Heart left ventricle (tissue), 16 donors: ENCODE measurements around the gene FZR1. TPM values are rescaled to one million over a fixed set of nuclear protein-coding genes. Genes with fewer than 3 reads are reported as not detected.

ENCODE experiments used
- ATAC-seq, 4 donors: fragments of 200-7000 bp; cut with Tn5 transposase; one replicate each; pipeline ENCODE4 v1.9.1; 2020 to 2022; ENCODE audit warnings: moderate library complexity in 4 of 4, mild to moderate bottlenecking in 3 of 4, moderate number of reproducible peaks in 1 of 4
- DNase-seq, 5 donors: peaks; one replicate each; pipeline ENCODE4 v3.0.0-alpha.2; 2020
- H3K27ac ChIP-seq, 12 donors: fragments of 200-600 bp; sonication (generic) in 4 of 12; one replicate each; pipeline versions ENCODE4 v1.5.0 to v1.8.0; 2016 to 2022; ENCODE audit warnings: mild to moderate bottlenecking in 2 of 12
- H3K27me3 ChIP-seq, 9 donors: fragments of 200-600 bp; sonication (generic) in 2 of 9; one replicate each; pipeline versions ENCODE4 v1.5.1 to v1.8.0; 2016 to 2022; ENCODE audit warnings: mild to moderate bottlenecking in 3 of 9
- H3K36me3 ChIP-seq, 9 donors: fragments of 200-600 bp; sonication (generic) in 2 of 9; one replicate each; pipeline versions ENCODE4 v1.5.0 to v1.8.0; 2018 to 2022; ENCODE audit warnings: mild to moderate bottlenecking in 2 of 9
- H3K4me1 ChIP-seq, 12 donors: fragments of 200-600 bp; sonication (generic) in 4 of 12; one replicate each; pipeline versions ENCODE4 v1.5.0 to v1.8.0; 2016 to 2022; ENCODE audit warnings: mild to moderate bottlenecking in 3 of 12
- H3K4me3 ChIP-seq, 12 donors: fragments of 200-600 bp; sonication (generic) in 4 of 12; one replicate each; pipeline versions ENCODE4 v1.5.0 to v1.8.0; 2017 to 2022; ENCODE audit warnings: mild to moderate bottlenecking in 9 of 12, moderate library complexity in 4 of 12
- H3K9me3 ChIP-seq, 12 donors: fragments of 200-600 bp; sonication (generic) in 4 of 12; one replicate each; pipeline versions ENCODE4 v1.5.0 to v1.8.0; 2016 to 2022; ENCODE audit warnings: mild to moderate bottlenecking in 1 of 12
- POLR2A ChIP-seq, 2 donors: fragments of 450-650 bp; IDR thresholded peaks; one replicate each; pipeline ENCODE4 v1.6.1; 2017; ENCODE audit warnings: antibody characterized with exemption in 2 of 2, mild to moderate bottlenecking in 2 of 2, moderate library complexity in 2 of 2
- WGBS, 4 donors: extraction: QIAGEN DNeasy Blood & Tissue Kit in 2 of 4; methylation state at CpG; one replicate each; pipeline versions ENCODE4 v1.1.5 to v1.1.7; 2013 to 2018; 5-methylcytosine and 5-hydroxymethylcytosine counted together
- intact Hi-C, 10 donors: fragments of 100-400 bp; cut with DNase I; formaldehyde crosslinking; loops; one replicate each; pipeline versions ENCODE4 v1.11.1 to v1.14.2; 2022
- polyA plus RNA-seq, 2 donors: library from polyadenylated mRNA; stranded (reverse); fragments of 200-250 nt; gene quantifications; one replicate each; pipeline ENCODE4 v1.2.3, GENCODE V29; 2013
- total RNA-seq, 9 donors: library from RNA; depleted of rRNA in 2 of 9; stranded (reverse); fragments of >200 nt in 2 of 9; fragmentation: NEBNext Ultra II Directional in 3 of 9; extraction: Animal tissue kit (Norgen Biotek cat#: 25700) in 3 of 9; gene quantifications; one replicate each; pipeline versions ENCODE4 v1.1.0 to v1.2.4, GENCODE V29; 2016 to 2023
- TF ChIP-seq, protein P1 (sequence below), 12 donors: fragments of 200-600 bp; sonication (generic) in 4 of 12; IDR thresholded peaks; one replicate each; pipeline versions ENCODE4 v1.5.0 to v1.8.0; 2018 to 2022; ENCODE audit warnings: antibody characterized with exemption in 12 of 12, mild to moderate bottlenecking in 5 of 12
- donor health status: ischemic (EF 13 %, LVEDD 7.1; RV severe dilation, severe dysfunction).
- donor health status: healthy with polysubstance abuse.
- donor health status: DM: no; HTN: yes; CAD: no.
- donor health status: DM: no; HTN: no; CAD: no.
- donor health status: ischemic (EF 25% LVEDD 6.9; RV normal size, moderate dysfunction).
- donor health status: ischemic (EF 25% LVEDD 5.7; RV mildly dilated, moderate dysfunction).
- donor health status: healthy.
- donor health status: DM: yes; HTN: yes; CAD: no.
- donor health status: ischemic (EF 35%, LVEDD 5.7; RV mildly dilated, moderate dysfunction).
- donor health status: nonischemic (EF 11% LVEDD 7.7; RV severe dilation, severe dysfunction).
- donor health status: DM: yes; HTN: yes; CAD: no.
- donor health status: PGD.
- donor health status: ischemic (EF 29% LVEDD 5.4; RV normal size, mild dysfunction).
- donor health status: nonischemic (EF 23%, LVEDD 6.1; RV moderate dilation, normal function).

Gene FZR1
- total and polyA plus RNA-seq, 11 donors, result 13.9 to 41.0 (median 23.5) TPM

DNA sequence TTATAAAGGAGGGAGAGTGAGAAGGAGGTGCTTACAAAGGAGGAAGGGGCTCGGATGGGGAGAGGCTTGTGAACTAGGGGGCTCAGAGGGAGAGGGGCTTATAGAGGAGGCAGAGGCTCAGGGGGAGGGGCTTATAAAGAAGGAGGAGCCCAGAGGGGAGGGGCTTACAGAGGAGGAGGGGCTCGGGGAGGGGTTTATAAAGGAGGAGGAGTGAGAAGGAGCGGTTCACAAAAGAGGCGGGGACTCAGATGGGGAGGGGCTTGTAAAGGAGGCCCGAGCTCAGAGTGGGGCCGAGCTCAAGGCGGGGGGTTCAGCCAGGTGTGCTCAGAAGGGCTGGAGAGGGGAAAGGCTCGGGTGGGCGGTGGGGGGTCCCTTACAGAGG is 26.3 kb upstream of the FZR1 start:
- no peak for DNase-seq
- intact Hi-C loops, result loop anchor here in 2 of 10 donors (5.0 to 10.0 kb wide), 3 partner anchors 158 to 255 kb away; partner anchors contain the start of gene CELF5 (in 1 of the 2)
- TF ChIP-seq, protein P1, sequence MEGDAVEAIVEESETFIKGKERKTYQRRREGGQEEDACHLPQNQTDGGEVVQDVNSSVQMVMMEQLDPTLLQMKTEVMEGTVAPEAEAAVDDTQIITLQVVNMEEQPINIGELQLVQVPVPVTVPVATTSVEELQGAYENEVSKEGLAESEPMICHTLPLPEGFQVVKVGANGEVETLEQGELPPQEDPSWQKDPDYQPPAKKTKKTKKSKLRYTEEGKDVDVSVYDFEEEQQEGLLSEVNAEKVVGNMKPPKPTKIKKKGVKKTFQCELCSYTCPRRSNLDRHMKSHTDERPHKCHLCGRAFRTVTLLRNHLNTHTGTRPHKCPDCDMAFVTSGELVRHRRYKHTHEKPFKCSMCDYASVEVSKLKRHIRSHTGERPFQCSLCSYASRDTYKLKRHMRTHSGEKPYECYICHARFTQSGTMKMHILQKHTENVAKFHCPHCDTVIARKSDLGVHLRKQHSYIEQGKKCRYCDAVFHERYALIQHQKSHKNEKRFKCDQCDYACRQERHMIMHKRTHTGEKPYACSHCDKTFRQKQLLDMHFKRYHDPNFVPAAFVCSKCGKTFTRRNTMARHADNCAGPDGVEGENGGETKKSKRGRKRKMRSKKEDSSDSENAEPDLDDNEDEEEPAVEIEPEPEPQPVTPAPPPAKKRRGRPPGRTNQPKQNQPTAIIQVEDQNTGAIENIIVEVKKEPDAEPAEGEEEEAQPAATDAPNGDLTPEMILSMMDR (IDR thresholded peaks at IDR 0.05), result no peak

DNA sequence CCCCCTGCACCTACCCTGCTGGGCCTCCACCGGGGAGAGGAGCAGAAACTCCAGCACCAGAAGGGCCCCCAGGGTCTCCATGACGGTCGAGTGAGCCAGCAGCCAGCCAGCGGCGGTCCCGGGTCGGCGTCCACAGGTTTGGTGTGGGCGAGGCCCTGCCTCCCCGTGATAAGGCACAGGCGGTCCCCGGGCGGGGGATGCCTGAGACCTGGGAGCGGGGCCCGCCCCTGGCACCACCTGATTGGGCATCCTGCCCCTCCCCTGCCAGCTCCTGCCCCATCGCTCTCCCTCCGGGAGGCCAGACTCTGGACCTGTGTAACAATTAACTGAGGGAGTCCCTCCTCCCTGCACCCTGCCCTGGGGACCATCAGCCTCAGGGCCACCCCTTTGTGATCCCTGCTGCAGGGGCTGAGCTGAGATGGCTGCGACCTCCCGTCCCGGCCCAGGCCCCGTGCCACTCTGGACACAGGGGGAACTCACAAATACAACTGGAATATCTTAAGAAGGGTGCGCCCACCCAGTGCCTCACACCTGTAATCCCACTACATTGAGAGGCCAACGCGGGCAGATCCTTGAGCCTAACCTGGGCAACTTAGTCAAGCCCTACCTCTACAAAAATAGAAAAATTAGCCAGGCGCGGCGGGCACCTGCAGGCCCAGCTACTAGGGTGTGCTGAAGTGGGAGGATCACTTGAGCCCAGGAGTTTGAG is 25.6 kb upstream of the FZR1 start, which contains the start of gene SMIM24:
Gene SMIM24 (minus strand): TSS at position 143 of the 709 bp plus-strand sequence. CDS start 62 bp downstream, at position 81.
- no peaks in the 10 kb centered on the region for H3K36me3 ChIP-seq
- no peaks in the 10 kb centered on the region for H3K4me1 ChIP-seq
- ATAC-seq, result no peak
- 25 to 44% (median 39%) methylated on average over 19 to 27 of the region's 27 CpGs for WGBS, 4 donors
- no peak for TF ChIP-seq POLR2A (IDR thresholded peaks at IDR 0.05)
- TF ChIP-seq, protein P1 (IDR thresholded peaks at IDR 0.05), result no peak
- H3K9me3 ChIP-seq, result no peaks in the 10 kb centered on the region
- intact Hi-C loops, result loop anchor here in 1 of 10 donors (5.0 kb wide), 1 partner anchor 173 kb away; no protein-coding TSS in a partner anchor
- no peak for DNase-seq
- peaks cover 14 to 53% (median 37%) of the 10 kb centered on the region in 9 donors for H3K27me3 ChIP-seq
- H3K27ac ChIP-seq, result no peak within 1 kb of the TSS
- no peak within 1 kb of the TSS for H3K4me3 ChIP-seq

More for the DNA sequence above, 26.3 kb upstream of the FZR1 start:
- no peak for ATAC-seq
- Histone ChIP-seq H3K27ac (no peak overlapping the region), H3K9me3 (no peaks in the 10 kb centered on the region), H3K36me3 (no peaks in the 10 kb centered on the region), H3K4me3 (no peak overlapping the region), H3K27me3 (peaks cover 14 to 49% (median 37%) of the 10 kb centered on the region in 9 donors), H3K4me1 (no peaks in the 10 kb centered on the region)
- WGBS, 4 donors, result 18 to 61% (median 46%) methylated on average over 7 to 9 of the region's 9 CpGs

DNA sequence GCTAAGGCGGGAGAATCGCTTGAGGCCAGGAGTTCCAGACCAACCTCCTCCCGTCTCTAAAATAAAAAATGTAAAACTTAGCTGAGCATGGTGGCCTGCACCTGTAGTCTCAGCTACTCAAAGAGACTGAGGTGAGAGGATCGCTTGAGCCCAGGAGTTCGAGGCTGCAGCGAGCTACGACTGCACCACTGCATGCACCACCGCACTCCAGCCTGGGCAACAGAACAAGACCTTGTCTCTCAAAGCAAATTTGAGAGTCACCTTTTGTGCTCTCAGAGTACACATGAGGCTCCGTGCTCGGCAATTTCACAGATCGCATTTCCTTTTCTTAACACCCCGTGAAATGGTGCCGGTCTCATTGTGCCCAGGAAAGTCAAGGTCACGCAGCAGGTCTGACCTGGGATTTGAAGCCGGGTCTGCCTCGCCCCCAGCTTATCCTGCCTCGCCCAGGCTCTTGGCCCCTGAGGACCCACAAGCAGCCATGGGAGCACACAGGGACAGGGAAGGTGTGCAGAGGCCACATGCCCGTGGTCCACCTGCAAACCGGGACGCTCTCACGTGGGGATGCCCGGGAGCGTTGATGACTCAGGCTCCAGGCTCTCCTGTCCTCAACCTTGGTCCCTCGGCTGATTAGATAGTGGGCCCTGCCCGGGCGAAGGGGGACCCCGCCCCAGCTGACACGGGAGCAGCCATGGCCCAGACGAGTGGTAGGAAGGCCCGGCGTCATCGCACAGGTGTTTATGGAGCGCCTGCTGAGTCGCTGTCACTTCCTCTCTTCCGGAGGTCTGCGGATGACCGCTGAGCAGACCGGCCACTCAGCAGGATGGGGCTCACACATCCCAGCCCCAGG is 24.6 kb upstream of the FZR1 start:
- DNase-seq (no peak), ATAC-seq (no peak)
- Histone ChIP-seq H3K27me3 (peaks cover 14 to 55% (median 37%) of the 10 kb centered on the region in 9 donors), H3K4me1 (no peaks in the 10 kb centered on the region), H3K36me3 (no peaks in the 10 kb centered on the region), H3K27ac (no peak overlapping the region), H3K4me3 (no peak overlapping the region), H3K9me3 (no peaks in the 10 kb centered on the region)
- TF ChIP-seq, protein P1 (IDR thresholded peaks at IDR 0.05), result no peak
- no peak for TF ChIP-seq POLR2A (IDR thresholded peaks at IDR 0.05)
- intact Hi-C loops, result loop anchor here in 1 of 10 donors (5.0 kb wide), 1 partner anchor 174 kb away; no protein-coding TSS in a partner anchor
- WGBS, 4 donors, result 37 to 48% (median 39%) methylated on average over 32 to 38 of the region's 38 CpGs
